ENCODE data around the gene C1QTNF6. TPM values are rescaled to one million over a fixed set of nuclear protein-coding genes. Genes with fewer than 3 reads are reported as not detected.

The C1QTNF6 gene
- polyA plus RNA-seq, 3 donors: 2.6 to 8.0 (median 2.6) TPM

DNA sequence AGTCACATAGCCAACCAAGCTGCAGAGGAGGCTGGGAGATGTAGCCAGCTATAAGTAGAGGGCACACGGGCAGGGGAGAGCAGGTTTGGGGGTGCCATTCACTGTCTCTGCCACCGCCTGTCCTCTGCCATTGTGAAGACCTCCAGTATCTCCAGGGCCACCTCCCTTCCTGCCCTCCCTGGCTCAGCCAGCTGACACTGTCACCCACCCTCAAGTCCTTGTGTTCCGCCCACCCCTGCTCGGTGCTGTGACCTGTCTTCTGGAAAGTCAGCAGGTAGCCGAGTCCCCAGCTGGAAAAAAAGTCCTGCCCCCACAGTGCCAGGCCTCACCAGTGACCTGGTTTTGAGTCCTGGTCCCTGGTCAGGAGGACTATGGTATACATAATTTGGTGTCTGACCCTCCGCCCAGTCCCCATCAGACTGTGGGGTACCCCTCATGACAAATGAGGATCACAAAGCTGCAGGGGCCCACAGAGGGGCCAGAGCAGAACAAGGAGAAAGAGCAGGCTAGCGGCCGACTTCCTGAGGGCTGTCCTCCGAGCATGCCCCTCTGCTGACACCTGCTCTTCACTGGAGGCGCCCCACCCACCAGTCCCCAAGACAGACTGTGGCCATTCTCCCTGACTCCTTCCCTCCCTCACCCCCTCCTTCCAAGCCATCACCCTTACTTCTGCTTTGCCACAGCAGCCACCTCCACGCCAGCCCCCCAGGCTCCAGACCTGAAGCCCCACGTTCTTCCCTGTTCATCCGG, 31.2 kb downstream of the C1QTNF6 start:
- WGBS, 3 donors: 73 to 78% (median 74%) methylated on average over 13 of the region's 13 CpGs
- no peak overlapping the region for H3K27ac ChIP-seq (ENCODE audit: low read depth, low read length)

DNA sequence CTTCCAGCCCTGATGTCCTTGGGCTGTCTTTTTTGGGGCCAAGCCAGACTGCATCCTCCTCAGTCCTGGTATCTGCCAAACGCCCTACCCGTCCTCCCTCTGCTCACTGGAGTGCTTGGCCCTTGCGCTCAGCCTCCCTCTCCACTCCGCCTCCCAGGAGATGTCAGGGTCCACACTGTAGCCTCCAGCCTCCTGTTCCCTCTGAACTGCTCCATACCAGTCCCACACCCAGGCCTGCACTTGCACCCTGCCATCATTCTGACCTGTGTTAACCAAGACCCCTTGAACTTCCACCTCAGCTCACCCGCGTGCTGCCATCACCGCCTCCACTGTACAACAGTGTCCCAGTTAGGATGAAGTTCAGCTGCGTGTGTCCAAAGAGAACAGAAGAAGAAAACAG, 32.1 kb downstream of the C1QTNF6 start:
- WGBS, 3 donors: 91 to 95% (median 95%) methylated on average over 8 of the region's 8 CpGs
- no peak overlapping the region for H3K27ac ChIP-seq (ENCODE audit: low read depth, low read length)

DNA sequence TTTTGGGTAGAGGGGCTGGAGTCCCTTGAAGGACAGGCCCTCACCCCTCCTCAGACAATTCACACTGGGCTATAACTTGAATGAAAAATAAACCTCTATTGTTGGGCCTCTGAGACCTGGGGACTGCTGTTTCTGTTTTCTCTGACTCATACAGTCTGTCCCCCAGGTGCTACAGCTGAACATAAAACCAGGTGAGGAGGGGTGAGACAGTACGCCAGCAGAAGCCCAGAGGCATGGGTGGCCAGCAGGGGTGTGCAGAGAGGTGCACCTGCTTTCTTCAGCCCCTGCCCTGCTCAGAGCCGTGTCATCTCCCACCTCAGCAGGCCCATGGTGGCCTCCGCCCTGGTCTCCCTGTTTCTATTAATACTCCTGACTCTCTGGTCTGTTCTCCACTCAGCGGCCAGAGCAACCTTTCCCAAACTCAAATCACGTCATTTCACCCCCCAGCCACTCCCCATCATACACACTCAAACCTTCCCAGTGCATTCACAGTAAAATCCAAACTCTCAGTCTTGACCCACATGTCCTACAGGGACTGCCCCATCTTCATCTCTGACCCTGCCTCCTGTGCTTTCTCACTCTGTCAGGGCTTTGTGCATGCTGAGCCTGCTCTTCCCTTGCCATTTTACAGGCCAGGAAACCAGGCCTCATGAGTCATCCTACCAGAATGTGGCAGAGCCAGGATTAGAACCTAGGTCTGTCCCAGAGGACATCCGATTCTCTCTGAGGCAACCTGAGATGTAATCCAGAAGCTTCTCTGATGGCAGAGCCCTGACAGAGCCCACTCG, 32.9 kb downstream of the C1QTNF6 start:
- no peak overlapping the region for H3K27ac ChIP-seq (ENCODE audit: low read depth, low read length)
- WGBS, 3 donors: 80 to 93% (median 88%) methylated on average over 7 of the region's 7 CpGs

GRCh38 chr22:37153901-37154300, 34.1 kb downstream of the C1QTNF6 start:
- WGBS, 3 donors: 88 to 91% (median 91%) methylated on average over 5 to 6 of the region's 6 CpGs
- no peak overlapping the region for H3K27ac ChIP-seq (ENCODE audit: low read depth, low read length)

- no peak overlapping the region for H3K27ac ChIP-seq (ENCODE audit: low read depth, low read length)
These were observed 36.6 kb downstream of the C1QTNF6 start for GRCh38 chr22:37151401-37151800.

- H3K27ac ChIP-seq (ENCODE audit: low read depth, low read length): no peak overlapping the region
These were observed 37.3 kb downstream of the C1QTNF6 start for GRCh38 chr22:37150701-37151100.

GRCh38 chr22:37148742-37149665, 39.0 kb downstream of the C1QTNF6 start:
- 78 to 87% (median 84%) methylated on average over 17 of the region's 17 CpGs for WGBS, 3 donors
- H3K27ac ChIP-seq (ENCODE audit: low read depth, low read length): no peak overlapping the region

DNA sequence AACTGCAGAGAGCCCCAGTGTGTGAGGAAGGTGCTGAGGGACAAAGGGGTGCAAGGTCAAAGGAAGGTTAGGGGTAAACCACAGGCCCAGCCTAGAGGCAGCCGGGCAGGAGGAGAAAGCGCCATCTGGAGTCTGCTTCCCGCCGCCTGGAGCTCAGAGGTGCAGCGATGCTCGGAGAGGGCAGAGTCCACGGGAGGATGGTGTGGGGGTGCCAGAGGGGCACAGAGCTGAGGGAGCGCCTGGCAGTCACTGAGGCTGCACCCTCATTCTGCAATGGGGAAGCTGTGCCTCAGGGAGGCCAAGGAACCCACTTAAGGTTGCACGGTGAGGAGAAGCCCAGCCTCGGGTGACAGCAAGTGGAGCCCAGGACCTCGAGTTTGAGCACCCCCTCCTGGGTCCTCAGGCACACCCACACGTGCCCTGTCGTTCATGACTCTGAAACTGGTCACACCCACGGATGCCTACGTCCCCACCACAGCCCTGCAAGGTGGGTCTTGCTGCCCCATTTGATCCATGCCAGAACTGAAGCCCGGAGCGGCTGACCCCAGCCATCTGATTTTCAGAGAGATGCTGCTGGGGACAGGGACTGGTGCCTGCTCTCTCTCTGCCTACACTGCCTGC, 39.9 kb downstream of the C1QTNF6 start:
- WGBS, 3 donors: 68 to 73% (median 69%) methylated on average over 17 of the region's 17 CpGs
- H3K27ac ChIP-seq (ENCODE audit: low read depth, low read length): no peak overlapping the region

- H3K27ac ChIP-seq (ENCODE audit: low read depth, low read length): no peak overlapping the region
- 84 to 87% (median 85%) methylated on average over 12 of the region's 12 CpGs for WGBS, 3 donors
These were observed 40.7 kb downstream of the C1QTNF6 start for GRCh38 chr22:37147186-37147990.

GRCh38 chr22:37146507-37147180, 41.4 kb downstream of the C1QTNF6 start:
- WGBS, 3 donors: 73 to 93% (median 81%) methylated on average over 16 of the region's 16 CpGs
- no peak overlapping the region for H3K27ac ChIP-seq (ENCODE audit: low read depth, low read length)

DNA sequence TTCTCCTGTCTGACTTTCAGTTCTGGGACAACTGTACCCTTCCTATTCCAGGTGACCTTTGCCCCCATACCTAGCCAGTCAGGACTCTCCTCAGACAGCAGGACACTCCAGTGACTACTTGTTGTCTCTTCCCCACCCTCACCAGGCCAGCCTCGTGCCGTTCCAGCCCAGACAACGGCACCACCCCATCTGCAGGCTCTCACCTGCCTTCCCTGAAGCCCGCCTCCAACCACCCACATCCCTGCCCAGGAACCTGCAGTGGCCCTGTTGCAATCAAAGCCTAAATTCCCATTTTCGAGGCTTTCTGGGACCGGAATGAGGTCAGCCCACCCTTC, 42.0 kb downstream of the C1QTNF6 start:
- no peak overlapping the region for H3K27ac ChIP-seq (ENCODE audit: low read depth, low read length)
- 64 to 69% (median 64%) methylated on average over 6 of the region's 6 CpGs for WGBS, 3 donors

- WGBS, 3 donors: 22 to 40% (median 34%) methylated on average over 15 to 17 of the region's 17 CpGs
- H3K27ac ChIP-seq (ENCODE audit: low read depth, low read length): no peak overlapping the region
These were observed 42.6 kb downstream of the C1QTNF6 start for GRCh38 chr22:37145180-37146050.

GRCh38 chr22:37144180-37144554, 43.9 kb downstream of the C1QTNF6 start:
- H3K27ac ChIP-seq (ENCODE audit: low read depth, low read length): no peak overlapping the region
- WGBS, 3 donors: 84 to 91% (median 90%) methylated on average over 9 to 10 of the region's 10 CpGs

- 72 to 85% (median 72%) methylated on average over 4 to 6 of the region's 6 CpGs for WGBS, 3 donors
- H3K27ac ChIP-seq (ENCODE audit: low read depth, low read length): no peak overlapping the region
These were observed 46.1 kb downstream of the C1QTNF6 start for GRCh38 chr22:37141971-37142370.

GRCh38 chr22:37141476-37141875, 46.6 kb downstream of the C1QTNF6 start:
- no peak overlapping the region for H3K27ac ChIP-seq (ENCODE audit: low read depth, low read length)
- WGBS, 3 donors: 87 to 90% (median 88%) methylated on average over 10 of the region's 10 CpGs

DNA sequence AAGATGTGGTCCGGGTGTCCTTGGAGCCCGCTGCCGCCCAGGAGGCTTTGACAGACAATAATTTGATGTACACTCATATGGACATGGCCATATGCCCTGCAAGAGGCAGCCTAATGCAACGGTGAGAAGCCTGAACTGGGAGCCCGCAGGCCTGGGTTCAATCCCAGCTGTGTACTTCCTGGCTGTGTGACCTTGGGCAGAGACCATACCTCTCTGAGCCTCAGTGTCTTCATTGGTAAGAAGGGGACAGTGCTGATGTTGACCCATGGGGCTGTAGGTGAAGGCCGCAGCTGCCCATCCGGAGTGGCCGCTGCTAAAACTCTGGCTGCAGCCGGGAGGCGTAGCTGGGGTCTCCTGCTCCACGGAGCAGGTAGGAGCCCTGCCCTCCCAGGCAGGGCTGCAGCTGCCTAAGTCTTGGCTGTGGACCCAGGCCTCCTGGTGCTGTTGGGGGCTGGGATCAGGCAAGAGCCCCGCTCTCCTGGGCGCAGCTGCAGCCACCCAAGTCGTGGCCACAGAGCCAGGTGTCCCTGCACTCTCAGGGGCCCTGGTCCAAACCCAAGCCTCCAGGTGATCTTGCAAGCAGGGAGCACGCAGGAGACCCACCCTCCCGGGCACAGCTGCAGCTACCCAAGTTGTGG, 47.2 kb downstream of the C1QTNF6 start:
- no peak overlapping the region for H3K27ac ChIP-seq (ENCODE audit: low read depth, low read length)
- WGBS, 3 donors: 85 to 91% (median 89%) methylated on average over 15 to 16 of the region's 16 CpGs
